B cell (primary cell): ENCODE data around the gene NHLRC1.

Experiments
- EZH2 ChIP-seq: IDR thresholded peaks from 2 replicates; pipeline ENCODE4 v1.6.1; 2012; ENCODE audit warnings: borderline replicate concordance, low read depth, mild to moderate bottlenecking, moderate library complexity, low read length; ENCODE audit not compliant: insufficient read depth, poor library complexity, severe bottlenecking
- TF ChIP-seq, protein P1 (sequence below): fragments of 200-600 bp; IDR thresholded peaks from one replicate; pipeline ENCODE4 v1.8.0; 2022; ENCODE audit warnings: antibody characterized with exemption, mild to moderate bottlenecking

DNA sequence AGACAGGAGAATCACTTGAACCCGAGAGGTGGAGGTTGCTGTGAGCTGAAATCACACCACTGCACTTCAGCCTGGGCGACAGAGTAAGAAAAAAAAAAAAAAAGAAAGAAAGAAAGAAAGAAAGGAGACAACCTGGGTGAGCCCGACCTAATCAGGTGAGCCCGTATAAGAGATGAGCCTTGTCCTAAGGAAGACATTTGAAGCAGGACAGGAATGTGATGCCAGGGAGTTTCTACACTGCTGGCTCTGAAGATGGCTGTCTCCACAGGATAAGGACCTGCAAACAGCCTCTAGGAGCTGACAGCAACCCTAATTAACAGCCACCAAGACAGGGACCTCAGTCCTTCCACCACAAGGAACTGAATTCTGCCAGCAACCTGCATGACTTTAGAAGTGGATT lies 41.9 kb downstream of the NHLRC1 start:
- TF ChIP-seq, protein P1, sequence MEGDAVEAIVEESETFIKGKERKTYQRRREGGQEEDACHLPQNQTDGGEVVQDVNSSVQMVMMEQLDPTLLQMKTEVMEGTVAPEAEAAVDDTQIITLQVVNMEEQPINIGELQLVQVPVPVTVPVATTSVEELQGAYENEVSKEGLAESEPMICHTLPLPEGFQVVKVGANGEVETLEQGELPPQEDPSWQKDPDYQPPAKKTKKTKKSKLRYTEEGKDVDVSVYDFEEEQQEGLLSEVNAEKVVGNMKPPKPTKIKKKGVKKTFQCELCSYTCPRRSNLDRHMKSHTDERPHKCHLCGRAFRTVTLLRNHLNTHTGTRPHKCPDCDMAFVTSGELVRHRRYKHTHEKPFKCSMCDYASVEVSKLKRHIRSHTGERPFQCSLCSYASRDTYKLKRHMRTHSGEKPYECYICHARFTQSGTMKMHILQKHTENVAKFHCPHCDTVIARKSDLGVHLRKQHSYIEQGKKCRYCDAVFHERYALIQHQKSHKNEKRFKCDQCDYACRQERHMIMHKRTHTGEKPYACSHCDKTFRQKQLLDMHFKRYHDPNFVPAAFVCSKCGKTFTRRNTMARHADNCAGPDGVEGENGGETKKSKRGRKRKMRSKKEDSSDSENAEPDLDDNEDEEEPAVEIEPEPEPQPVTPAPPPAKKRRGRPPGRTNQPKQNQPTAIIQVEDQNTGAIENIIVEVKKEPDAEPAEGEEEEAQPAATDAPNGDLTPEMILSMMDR: no peak
- TF ChIP-seq EZH2: no peak
